ENCODE results near the gene TMCO4.

- TF ChIP-seq CTCF (IDR thresholded peaks at IDR 0.05), result peak; percentile 67 to 85 (median 84)
- no peak for TF ChIP-seq POLR2A (IDR thresholded peaks at IDR 0.05)
- no peak for TF ChIP-seq POLR2AphosphoS5 (IDR thresholded peaks at IDR 0.05)
These were observed 84.1 kb downstream of the TMCO4 start for GRCh38 chr1:19715334-19716203.

Data from transverse colon (tissue), 4 donors.